ENCODE data around the gene KDM4D. TPM values are rescaled to one million over a fixed set of nuclear protein-coding genes. Genes with fewer than 3 reads are reported as not detected.

The KDM4D gene
- total and polyA plus RNA-seq, 9 of the 15 experiments (the other 6 are each of a cell fraction or from before 2014, with no cell fraction given), result 0.34 to 1.1 (median 0.50) TPM

DNA sequence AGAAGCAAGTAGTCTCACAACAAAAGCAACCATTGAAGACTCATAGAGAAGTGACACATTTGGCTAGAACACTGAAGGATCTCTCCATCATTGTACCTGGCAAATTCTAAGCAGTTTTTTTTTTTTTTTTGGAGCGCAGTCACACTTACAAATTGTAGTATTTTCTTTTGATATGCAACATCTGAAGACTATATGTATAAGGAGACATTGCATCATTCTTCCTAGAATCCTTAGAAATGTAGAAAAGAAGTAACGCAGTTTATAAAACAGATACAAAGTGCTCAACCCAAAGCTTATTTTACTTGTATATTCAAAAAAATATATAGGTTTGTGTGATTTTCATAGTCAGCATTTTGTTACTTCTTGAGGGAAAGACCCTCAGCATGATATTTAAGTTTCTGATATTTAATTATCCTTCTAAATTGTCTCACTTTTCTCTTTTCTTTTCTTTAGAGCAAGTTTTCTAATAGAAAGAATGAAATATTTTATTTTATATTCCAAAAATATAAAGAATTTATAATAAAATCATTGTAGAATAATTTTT lies 20.0 kb downstream of the KDM4D start:
- no peak overlapping the region for H2AFZ ChIP-seq (ENCODE audit: low read depth, low read length)
- no peak overlapping the region for H3K4me2 ChIP-seq (ENCODE audit: insufficient read depth, low read length)
- no peaks in the 10 kb centered on the region for H3K36me3 ChIP-seq (ENCODE audit: control insufficient read depth, insufficient read depth, low read length)
- peaks cover 0 to 4% of the 10 kb centered on the region in 2 experiments; a peak in 2 of 5 replicates for H3K4me1 ChIP-seq (replicated peaks in 1 of 2; ENCODE audit: control insufficient read depth in 2 of 2, insufficient read depth in 2 of 2, low read length in 2 of 2)
- H3K27ac ChIP-seq (ENCODE audit: extremely low read depth, low read depth, low read length), result no peak overlapping the region
- FAIRE-seq (no peak), ATAC-seq (no peak), DNase-seq (ENCODE audit: extremely low read depth in 1 of 4, low spot score in 3 of 4) (no peak)
- H3K4me3 ChIP-seq, result no peak overlapping the region
- no peaks in the 10 kb centered on the region for H3K9me3 ChIP-seq (replicated peaks; ENCODE audit: control insufficient read depth, insufficient read depth, low read depth, low read length)
- no peak overlapping the region for H3K9ac ChIP-seq (ENCODE audit: insufficient read depth in 1 of 2, low read depth in 2 of 2, low read length in 2 of 2)
- no TSS peak for BruUV-seq (replicated peaks)
- H3K79me2 ChIP-seq (ENCODE audit: control insufficient read depth, insufficient read depth, low read length), result no peaks in the 10 kb centered on the region
- in situ Hi-C loops (cut with MboI) (no loop called here), intact Hi-C loops (cut with micrococcal nuclease) (no loop called here)
- WGBS (ENCODE audit: insufficient coverage, low coverage, missing lambda C conversion rate), result 5% methylated on average over 2 of the region's 2 CpGs
- POLR2A ChIA-PET, result no interaction called here
- no peaks in the 10 kb centered on the region for H4K20me1 ChIP-seq (replicated peaks; ENCODE audit: control insufficient read depth, insufficient read depth, low read length)
- CTCF ChIA-PET (ENCODE audit: low intra/inter-chr PET ratio), result interaction anchor here (0.6 kb wide), 1 partner anchor 288 kb away, joined by 3 read pairs; no protein-coding TSS in a partner anchor
- H3K9me1 ChIP-seq (ENCODE audit: control insufficient read depth, insufficient read depth, low read length), result no peaks in the 10 kb centered on the region
- H3K27me3 ChIP-seq (ENCODE audit: control insufficient read depth in 2 of 2, insufficient read depth in 2 of 2, low read length in 2 of 2), result peaks cover 0 to 2% of the 10 kb centered on the region in 2 experiments; a peak in 1 of 5 replicates
- TF ChIP-seq C11orf30 (IDR thresholded peaks at IDR 0.05; ENCODE audit: low read depth) (peak; percentile 69), KDM2B (CRISPR knock-in tag; IDR thresholded peaks at IDR 0.05) (no peak), SREBF2 (CRISPR knock-in tag; IDR thresholded peaks at IDR 0.05) (no peak), ZNF239 (CRISPR knock-in tag; IDR thresholded peaks at IDR 0.05) (no peak), ELF1 (tag; IDR thresholded peaks at IDR 0.05) (no peak), CEBPG (CRISPR knock-in tag; IDR thresholded peaks at IDR 0.05) (no peak), CEBPG (tag; conservative IDR thresholded peaks at IDR 0.05 in 1 of 2, IDR thresholded peaks at IDR 0.05 in 1 of 2) (peak in 1 of 2 experiments; percentile 71; a peak in 2 of 4 replicates), ZNF586 (CRISPR knock-in tag; conservative IDR thresholded peaks at IDR 0.05) (no peak), ZNF316 (IDR thresholded peaks at IDR 0.05) (peak; percentile 87), ETS2 (tag; IDR thresholded peaks at IDR 0.05; ENCODE audit: borderline replicate concordance, poor library complexity, severe bottlenecking) (no peak), MAFF (IDR thresholded peaks at IDR 0.05; ENCODE audit: low read length) (peak; percentile 57; the same call in 1 of the 2 replicates), MAFG (tag; conservative IDR thresholded peaks at IDR 0.05) (peak; percentile 64), RFX1 (IDR thresholded peaks at IDR 0.05) (no peak), MAFK (IDR thresholded peaks at IDR 0.05; ENCODE audit: low read length) (peak; percentile 44; the same call in 1 of the 2 replicates), CEBPB (tag; IDR thresholded peaks at IDR 0.05) (peak; percentile 34)
- TF ChIP-seq, protein P1, sequence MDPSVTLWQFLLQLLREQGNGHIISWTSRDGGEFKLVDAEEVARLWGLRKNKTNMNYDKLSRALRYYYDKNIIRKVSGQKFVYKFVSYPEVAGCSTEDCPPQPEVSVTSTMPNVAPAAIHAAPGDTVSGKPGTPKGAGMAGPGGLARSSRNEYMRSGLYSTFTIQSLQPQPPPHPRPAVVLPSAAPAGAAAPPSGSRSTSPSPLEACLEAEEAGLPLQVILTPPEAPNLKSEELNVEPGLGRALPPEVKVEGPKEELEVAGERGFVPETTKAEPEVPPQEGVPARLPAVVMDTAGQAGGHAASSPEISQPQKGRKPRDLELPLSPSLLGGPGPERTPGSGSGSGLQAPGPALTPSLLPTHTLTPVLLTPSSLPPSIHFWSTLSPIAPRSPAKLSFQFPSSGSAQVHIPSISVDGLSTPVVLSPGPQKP (CRISPR knock-in tag; IDR thresholded peaks at IDR 0.05), result no peak
- TF ChIP-seq, protein P2, sequence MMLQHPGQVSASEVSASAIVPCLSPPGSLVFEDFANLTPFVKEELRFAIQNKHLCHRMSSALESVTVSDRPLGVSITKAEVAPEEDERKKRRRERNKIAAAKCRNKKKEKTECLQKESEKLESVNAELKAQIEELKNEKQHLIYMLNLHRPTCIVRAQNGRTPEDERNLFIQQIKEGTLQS (IDR thresholded peaks at IDR 0.05), result peak; percentile 55
- TF ChIP-seq, protein P2 (CRISPR knock-in tag; conservative IDR thresholded peaks at IDR 0.05), result no peak

Data from K562 (cell line).